Measurements from ENCODE around the gene NME3.

Gene NME3

DNA sequence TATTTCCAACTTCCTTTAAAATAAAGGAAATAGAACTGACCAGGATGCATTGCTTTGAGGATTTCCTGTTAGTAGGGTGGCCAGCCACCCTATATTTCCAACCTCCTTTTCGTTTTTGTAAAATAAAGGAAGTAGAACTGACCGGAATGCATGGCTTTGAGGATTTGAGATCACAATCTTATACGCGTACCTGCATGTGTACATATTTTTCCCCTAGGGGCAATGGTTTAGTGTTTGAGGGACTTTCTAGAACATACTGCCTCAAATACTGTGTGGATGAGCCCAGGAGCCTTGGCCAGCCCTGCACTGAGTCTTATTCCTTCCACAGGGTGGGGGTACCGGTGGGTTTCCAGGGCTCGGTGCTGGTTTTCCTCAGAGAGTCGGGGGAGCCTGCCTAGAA is 39.7 kb downstream of the NME3 start:
- Histone ChIP-seq H3K27ac (ENCODE audit: low read length) (no peak overlapping the region), H3K9ac (ENCODE audit: low read length in 2 of 2) (no peak overlapping the region), H3K9me3 (ENCODE audit: control insufficient read depth in 2 of 2, low read length in 2 of 2) (no peaks in the 10 kb centered on the region), H3K4me3 (ENCODE audit: low read length in 2 of 2) (no peak overlapping the region), H3K4me1 (ENCODE audit: control insufficient read depth, insufficient read depth, low read length) (peaks cover 4% of the 10 kb centered on the region), H3K27me3 (ENCODE audit: control insufficient read depth in 1 of 2, insufficient read depth in 2 of 2, low read length in 2 of 2) (no peaks in the 10 kb centered on the region), H3K36me3 (ENCODE audit: control insufficient read depth in 2 of 2, insufficient read depth in 2 of 2, low read length in 2 of 2) (peaks cover 32 to 50% of the 10 kb centered on the region in 2 donors)

DNA sequence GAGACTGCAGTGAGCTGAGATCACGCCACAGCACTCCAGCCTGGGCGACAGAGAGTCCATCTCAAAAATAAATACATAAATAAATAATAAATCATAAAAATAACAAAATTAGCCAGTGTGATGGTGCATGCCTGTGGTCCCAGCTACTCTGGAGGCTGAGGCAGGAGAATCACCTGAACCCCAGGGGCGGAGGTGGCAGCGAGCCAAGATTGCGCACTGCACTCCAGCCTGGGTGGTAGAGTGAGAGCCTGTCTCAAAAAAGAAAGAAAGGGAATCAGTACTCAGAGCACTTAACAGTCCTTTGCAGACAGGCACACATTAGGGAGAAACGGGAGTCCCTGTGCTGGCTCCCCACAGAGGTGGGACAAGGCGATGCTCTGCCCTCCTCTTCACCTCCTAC is 40.3 kb downstream of the NME3 start:
- no peaks in the 10 kb centered on the region for H3K9me3 ChIP-seq (ENCODE audit: control insufficient read depth in 2 of 2, low read length in 2 of 2)
- H3K27ac ChIP-seq (ENCODE audit: low read length), result no peak overlapping the region
- no peak overlapping the region for H3K4me3 ChIP-seq (ENCODE audit: low read length in 2 of 2)
- H3K9ac ChIP-seq (ENCODE audit: low read length in 2 of 2), result no peak overlapping the region
- peaks cover 34 to 54% of the 10 kb centered on the region in 2 donors for H3K36me3 ChIP-seq (ENCODE audit: control insufficient read depth in 2 of 2, insufficient read depth in 2 of 2, low read length in 2 of 2)
- H3K27me3 ChIP-seq (ENCODE audit: control insufficient read depth in 1 of 2, insufficient read depth in 2 of 2, low read length in 2 of 2), result no peaks in the 10 kb centered on the region
- H3K4me1 ChIP-seq (ENCODE audit: control insufficient read depth, insufficient read depth, low read length), result peaks cover 6% of the 10 kb centered on the region

DNA sequence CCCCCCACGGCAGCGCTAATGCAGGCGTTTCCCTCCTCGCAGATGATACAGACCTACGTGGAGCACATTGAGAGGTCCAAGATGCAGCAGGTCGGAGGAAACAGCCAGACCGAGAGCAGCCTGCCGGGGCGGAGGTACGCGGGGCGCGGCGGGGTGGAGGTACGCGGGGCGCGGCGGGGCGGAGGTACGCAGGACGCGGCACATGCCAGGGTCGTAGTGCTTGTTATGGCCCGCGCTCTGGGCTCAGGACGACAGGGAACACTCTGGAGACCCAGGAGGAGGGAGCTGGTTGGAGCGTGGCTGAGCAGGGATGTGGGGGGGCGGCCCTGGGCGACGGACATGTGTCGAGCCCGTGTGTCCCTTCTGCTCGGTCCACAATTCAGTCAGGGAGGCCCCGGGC is 41.9 kb downstream of the NME3 start:
- H3K27ac ChIP-seq (ENCODE audit: low read length), result no peak overlapping the region
- H3K27me3 ChIP-seq (ENCODE audit: control insufficient read depth in 1 of 2, insufficient read depth in 2 of 2, low read length in 2 of 2), result no peaks in the 10 kb centered on the region
- peaks cover 6% of the 10 kb centered on the region for H3K4me1 ChIP-seq (ENCODE audit: control insufficient read depth, insufficient read depth, low read length)
- H3K9ac ChIP-seq (ENCODE audit: low read length in 2 of 2), result no peak overlapping the region
- no peak overlapping the region for H3K4me3 ChIP-seq (ENCODE audit: low read length in 2 of 2)
- peaks cover 32 to 50% of the 10 kb centered on the region in 2 donors for H3K36me3 ChIP-seq (ENCODE audit: control insufficient read depth in 2 of 2, insufficient read depth in 2 of 2, low read length in 2 of 2)
- no peaks in the 10 kb centered on the region for H3K9me3 ChIP-seq (ENCODE audit: control insufficient read depth in 2 of 2, low read length in 2 of 2)

DNA sequence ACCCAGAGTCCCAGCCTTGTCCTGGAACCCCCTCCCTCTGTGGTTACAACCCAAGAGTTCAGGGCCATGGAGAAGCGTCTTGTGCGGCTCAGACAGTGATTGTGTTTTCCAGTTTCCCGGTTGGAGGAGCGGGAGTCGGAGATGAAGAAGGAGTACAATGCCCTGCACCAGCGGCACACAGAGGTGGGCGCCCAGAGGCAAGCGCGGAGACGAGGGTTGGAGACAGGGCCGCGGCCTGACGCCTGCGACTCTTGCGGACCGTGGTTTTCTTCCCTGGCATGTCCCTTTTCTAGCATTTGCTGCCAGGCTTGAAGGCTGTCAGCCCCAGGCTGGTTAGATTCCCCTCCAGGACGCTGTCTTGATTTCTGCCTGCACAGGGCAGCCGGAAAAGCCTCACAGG is 42.3 kb downstream of the NME3 start:
- H3K27me3 ChIP-seq (ENCODE audit: control insufficient read depth in 1 of 2, insufficient read depth in 2 of 2, low read length in 2 of 2), result no peaks in the 10 kb centered on the region
- H3K4me1 ChIP-seq (ENCODE audit: control insufficient read depth, insufficient read depth, low read length), result peaks cover 6% of the 10 kb centered on the region
- no peak overlapping the region for H3K4me3 ChIP-seq (ENCODE audit: low read length in 2 of 2)
- H3K27ac ChIP-seq (ENCODE audit: low read length), result no peak overlapping the region
- peaks cover 30 to 49% of the 10 kb centered on the region in 2 donors for H3K36me3 ChIP-seq (ENCODE audit: control insufficient read depth in 2 of 2, insufficient read depth in 2 of 2, low read length in 2 of 2)
- H3K9ac ChIP-seq (ENCODE audit: low read length in 2 of 2), result no peak overlapping the region
- H3K9me3 ChIP-seq (ENCODE audit: control insufficient read depth in 2 of 2, low read length in 2 of 2), result no peaks in the 10 kb centered on the region

DNA sequence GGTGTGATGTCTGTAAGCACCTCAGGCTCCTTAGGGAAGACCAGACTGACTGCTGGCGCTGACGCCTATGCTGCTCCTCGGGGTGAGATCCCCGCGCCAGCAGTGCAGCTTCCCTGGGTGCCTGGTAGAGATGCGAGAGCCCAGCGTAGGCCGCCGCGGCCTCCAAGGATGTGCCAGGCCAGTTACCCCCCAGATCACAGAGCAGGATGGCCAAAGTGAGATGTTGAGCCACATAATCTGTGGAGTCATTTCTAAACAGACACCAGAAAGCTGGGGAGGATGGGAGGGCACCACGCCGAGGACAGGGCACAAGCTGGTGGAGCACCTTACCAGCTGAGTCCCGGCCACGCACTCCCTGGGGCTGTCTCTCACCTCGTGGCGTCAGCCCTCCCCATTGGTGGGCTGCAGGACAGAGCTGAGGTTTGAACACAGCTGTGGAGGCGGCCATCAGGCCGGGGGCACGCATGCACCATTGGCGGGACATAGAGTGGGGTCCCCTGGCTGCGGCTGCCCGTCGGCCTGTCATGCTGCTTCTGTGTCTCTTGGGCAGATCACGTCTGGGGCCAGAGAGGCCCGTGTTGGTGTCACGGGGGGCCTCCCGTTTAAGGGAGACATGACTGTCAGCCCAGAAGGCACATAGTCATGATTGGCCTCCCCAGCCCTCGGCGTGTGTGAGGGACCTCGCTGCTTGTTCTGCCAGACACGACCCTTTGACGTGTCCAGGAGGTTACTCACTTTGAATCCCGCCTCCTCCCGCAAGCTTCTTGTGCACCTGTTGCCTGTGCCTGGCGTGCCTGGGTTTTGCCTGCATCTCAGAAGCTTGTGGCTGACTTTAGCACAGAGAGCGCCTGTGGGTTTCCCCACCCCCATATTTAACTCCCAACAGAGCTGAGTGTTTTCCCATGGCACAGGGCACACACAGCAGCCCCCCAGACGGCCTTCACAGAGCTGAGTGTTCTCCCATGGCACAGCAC is 43.4 kb downstream of the NME3 start:
- H3K4me1 ChIP-seq (ENCODE audit: control insufficient read depth, insufficient read depth, low read length), result peaks cover 8% of the 10 kb centered on the region
- H3K27me3 ChIP-seq (ENCODE audit: control insufficient read depth in 1 of 2, insufficient read depth in 2 of 2, low read length in 2 of 2), result no peaks in the 10 kb centered on the region
- no peaks in the 10 kb centered on the region for H3K9me3 ChIP-seq (ENCODE audit: control insufficient read depth in 2 of 2, low read length in 2 of 2)
- H3K9ac ChIP-seq (ENCODE audit: low read length in 2 of 2), result no peak overlapping the region
- H3K36me3 ChIP-seq (ENCODE audit: control insufficient read depth in 2 of 2, insufficient read depth in 2 of 2, low read length in 2 of 2), result peaks cover 27 to 39% of the 10 kb centered on the region in 2 donors
- no peak overlapping the region for H3K4me3 ChIP-seq (ENCODE audit: low read length in 2 of 2)
- H3K27ac ChIP-seq (ENCODE audit: low read length), result no peak overlapping the region

DNA sequence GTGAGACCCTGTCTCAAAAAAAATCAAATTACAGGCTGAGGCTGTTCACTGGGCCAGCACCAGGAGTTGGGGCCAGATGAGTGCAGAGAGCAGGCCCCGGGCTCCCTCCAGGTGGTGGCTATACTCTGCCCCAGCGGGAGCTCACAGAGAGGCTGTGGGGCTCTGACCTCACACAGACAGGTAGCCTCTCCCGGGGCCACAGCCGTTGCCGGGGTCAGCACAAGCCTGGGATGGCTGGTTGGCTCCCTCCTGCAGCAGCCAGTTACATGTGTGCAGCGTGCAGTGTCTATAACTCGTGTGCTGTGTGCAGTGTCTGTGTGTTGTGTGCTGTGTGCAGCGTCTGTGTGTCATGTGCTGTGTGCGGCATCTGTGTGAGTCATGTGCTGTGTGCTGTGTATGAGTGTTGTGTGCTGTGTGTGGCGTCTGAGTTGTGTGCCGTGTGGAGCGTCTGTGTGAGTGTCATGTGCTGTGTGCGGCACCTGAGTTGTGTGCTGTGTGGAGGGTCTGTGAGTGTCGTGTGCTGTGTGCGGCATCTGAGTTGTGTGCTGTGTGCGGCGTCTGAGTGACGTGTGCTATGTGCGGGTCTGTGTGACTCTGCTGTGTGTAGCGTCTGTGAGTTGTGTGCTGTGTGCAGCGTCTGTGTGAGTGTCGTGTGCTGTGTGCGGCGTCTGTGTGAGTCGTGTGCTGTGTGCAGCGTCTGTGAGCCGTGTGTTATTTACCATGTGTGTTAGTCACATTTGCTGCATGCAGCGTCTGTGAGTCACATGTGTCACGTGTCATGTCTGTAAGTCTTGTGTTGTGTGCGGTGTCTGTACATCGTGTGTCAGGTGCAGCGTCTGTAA is 44.5 kb downstream of the NME3 start:
- no peaks in the 10 kb centered on the region for H3K9me3 ChIP-seq (ENCODE audit: control insufficient read depth in 2 of 2, low read length in 2 of 2)
- peaks cover 11% of the 10 kb centered on the region for H3K4me1 ChIP-seq (ENCODE audit: control insufficient read depth, insufficient read depth, low read length)
- H3K27me3 ChIP-seq (ENCODE audit: control insufficient read depth in 1 of 2, insufficient read depth in 2 of 2, low read length in 2 of 2), result no peaks in the 10 kb centered on the region
- H3K36me3 ChIP-seq (ENCODE audit: control insufficient read depth in 2 of 2, insufficient read depth in 2 of 2, low read length in 2 of 2), result peaks cover 24 to 32% of the 10 kb centered on the region in 2 donors
- no peak overlapping the region for H3K4me3 ChIP-seq (ENCODE audit: low read length in 2 of 2)
- H3K27ac ChIP-seq (ENCODE audit: low read length), result no peak overlapping the region
- H3K9ac ChIP-seq (ENCODE audit: low read length in 2 of 2), result no peak overlapping the region

DNA sequence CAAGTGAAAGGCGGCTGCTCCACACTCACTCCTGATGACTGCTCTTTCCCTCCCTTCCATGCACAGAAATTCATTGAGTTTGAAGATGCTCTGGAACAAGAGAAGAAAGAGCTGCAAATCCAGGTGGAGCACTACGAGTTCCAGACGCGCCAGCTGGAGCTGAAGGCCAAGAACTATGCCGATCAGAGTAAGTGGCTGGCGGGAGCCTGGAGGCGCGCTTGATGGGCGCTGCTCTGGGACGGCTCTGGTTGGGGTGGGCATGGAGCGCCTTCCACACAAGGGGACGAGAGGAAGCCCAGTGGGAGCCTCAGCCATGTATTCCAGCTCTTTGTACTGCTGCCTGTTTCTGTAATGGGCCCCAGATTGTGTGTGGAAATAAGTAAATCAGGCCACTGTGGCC is 46.9 kb downstream of the NME3 start:
- Histone ChIP-seq H3K27ac (ENCODE audit: low read length) (no peak overlapping the region), H3K36me3 (ENCODE audit: control insufficient read depth in 2 of 2, insufficient read depth in 2 of 2, low read length in 2 of 2) (peaks cover 19 to 31% of the 10 kb centered on the region in 2 donors), H3K4me1 (ENCODE audit: control insufficient read depth, insufficient read depth, low read length) (peaks cover 11% of the 10 kb centered on the region), H3K9me3 (ENCODE audit: control insufficient read depth in 2 of 2, low read length in 2 of 2) (no peaks in the 10 kb centered on the region), H3K4me3 (ENCODE audit: low read length in 2 of 2) (no peak overlapping the region), H3K9ac (ENCODE audit: low read length in 2 of 2) (no peak overlapping the region), H3K27me3 (ENCODE audit: control insufficient read depth in 1 of 2, insufficient read depth in 2 of 2, low read length in 2 of 2) (no peaks in the 10 kb centered on the region)

DNA sequence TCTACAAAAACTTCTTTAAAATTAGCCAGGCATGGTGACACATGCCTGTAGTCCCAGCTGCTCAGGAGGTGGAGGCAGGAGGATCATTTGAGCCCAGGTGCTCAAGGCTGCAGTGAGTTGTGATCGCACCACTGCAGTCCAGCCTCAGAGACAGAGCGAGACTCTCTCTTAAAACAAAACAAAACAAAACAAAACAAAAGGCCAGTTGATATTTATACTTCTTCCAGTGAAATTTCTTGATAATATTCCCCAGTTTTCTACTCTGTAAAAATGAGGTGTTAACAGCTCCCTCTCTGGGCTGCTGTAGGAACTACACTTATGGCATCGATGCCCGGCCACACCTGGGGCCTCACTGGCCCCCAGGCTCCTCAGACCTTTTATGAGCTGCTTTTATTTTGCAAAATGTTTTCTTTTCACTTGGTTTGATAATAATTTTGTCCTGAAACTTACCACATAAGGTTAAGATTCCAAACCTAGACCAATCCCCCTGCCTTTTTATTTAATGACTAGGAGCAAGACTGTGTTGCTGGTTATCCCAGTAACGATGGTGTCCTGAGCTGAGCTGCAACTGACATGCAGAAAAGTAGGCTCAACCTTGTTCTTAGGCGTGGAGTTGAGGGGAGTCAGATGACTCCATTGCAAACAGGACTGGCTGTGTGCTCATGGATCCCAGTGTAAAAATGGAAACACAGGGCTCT is 47.7 kb downstream of the NME3 start:
- Histone ChIP-seq H3K4me3 (ENCODE audit: low read length in 2 of 2) (no peak overlapping the region), H3K9me3 (ENCODE audit: control insufficient read depth in 2 of 2, low read length in 2 of 2) (no peaks in the 10 kb centered on the region), H3K36me3 (ENCODE audit: control insufficient read depth in 2 of 2, insufficient read depth in 2 of 2, low read length in 2 of 2) (peaks cover 19 to 24% of the 10 kb centered on the region in 2 donors), H3K27me3 (ENCODE audit: control insufficient read depth in 1 of 2, insufficient read depth in 2 of 2, low read length in 2 of 2) (no peaks in the 10 kb centered on the region), H3K9ac (ENCODE audit: low read length in 2 of 2) (no peak overlapping the region), H3K27ac (ENCODE audit: low read length) (no peak overlapping the region), H3K4me1 (ENCODE audit: control insufficient read depth, insufficient read depth, low read length) (peaks cover 11% of the 10 kb centered on the region)

DNA sequence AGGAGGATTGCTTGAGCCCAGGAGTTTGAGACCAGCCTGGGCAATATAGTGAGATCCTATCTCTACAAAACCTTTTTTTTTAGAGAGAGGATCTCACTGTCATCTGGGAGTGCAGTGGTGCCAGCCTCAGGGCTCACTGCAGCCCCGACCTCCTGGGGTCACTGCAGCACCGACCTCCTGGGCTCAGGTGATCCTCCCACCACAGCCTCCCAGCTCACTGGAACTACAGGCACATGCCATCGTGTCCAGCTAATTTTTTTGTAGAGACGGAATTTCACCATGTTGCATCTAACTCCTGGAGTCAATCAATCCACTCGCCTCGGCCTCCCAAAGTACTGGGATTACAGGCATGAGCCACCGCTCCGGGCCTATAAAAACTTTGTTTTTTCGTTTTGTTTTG is 50.0 kb downstream of the NME3 start:
- Histone ChIP-seq H3K4me3 (ENCODE audit: low read length in 2 of 2) (no peak overlapping the region), H3K9ac (ENCODE audit: low read length in 2 of 2) (no peak overlapping the region), H3K27ac (ENCODE audit: low read length) (no peak overlapping the region), H3K27me3 (ENCODE audit: control insufficient read depth in 1 of 2, insufficient read depth in 2 of 2, low read length in 2 of 2) (no peaks in the 10 kb centered on the region), H3K9me3 (ENCODE audit: control insufficient read depth in 2 of 2, low read length in 2 of 2) (no peaks in the 10 kb centered on the region), H3K36me3 (ENCODE audit: control insufficient read depth in 2 of 2, insufficient read depth in 2 of 2, low read length in 2 of 2) (peaks cover 8% of the 10 kb centered on the region in 2 donors), H3K4me1 (ENCODE audit: control insufficient read depth, insufficient read depth, low read length) (peaks cover 5% of the 10 kb centered on the region)

Measured in stomach smooth muscle (tissue), 2 donors.